LHCN-M2 (cell line): Measurements from ENCODE around the gene CACTIN. TPM values are rescaled to one million over a fixed set of nuclear protein-coding genes. Genes with fewer than 3 reads are reported as not detected.

Source experiments
- DNase-seq: peaks from one replicate; pipeline ENCODE4 v3.0.0-alpha.2; 2012; ENCODE audit warnings: low read depth
- total RNA-seq: library from RNA; depleted of rRNA; stranded (reverse); fragments of >200 nt; gene quantifications from 2 replicates; pipeline ENCODE4 v1.2.3, GENCODE V29; 2014

CACTIN gene
- total RNA-seq, 1 experiment from 2014 or later, result 32.3 TPM

- no peak for DNase-seq
These were observed 15.6 kb downstream of the CACTIN start for GRCh38 chr19:3610745-3611717.

GRCh38 chr19:3609779-3610719, 16.5 kb downstream of the CACTIN start:
- DNase-seq, result no peak

GRCh38 chr19:3608750-3609322, 17.8 kb downstream of the CACTIN start:
- peak; percentile 15 for DNase-seq

- DNase-seq, result no peak
These were observed 18.4 kb downstream of the CACTIN start for GRCh38 chr19:3608079-3608641.

- no peak for DNase-seq
These were observed 19.1 kb downstream of the CACTIN start for GRCh38 chr19:3607303-3608078.

- peak; percentile 31 for DNase-seq
These were observed 19.8 kb downstream of the CACTIN start, which contains the start of gene TBXA2R for GRCh38 chr19:3606690-3607289. Gene TBXA2R, minus strand, starts transcription at chr19:3606875. Its CDS starts 6,241 bp downstream, at chr19:3600634.

- DNase-seq, result no peak
These were observed 20.4 kb downstream of the CACTIN start for GRCh38 chr19:3606174-3606689.

- DNase-seq, result no peak
These were observed 20.8 kb downstream of the CACTIN start for GRCh38 chr19:3605770-3606169.

- no peak for DNase-seq
These were observed 21.2 kb downstream of the CACTIN start for GRCh38 chr19:3605361-3605760.

- DNase-seq, result no peak
These were observed 21.6 kb downstream of the CACTIN start for GRCh38 chr19:3604987-3605343.

- no peak for DNase-seq
These were observed 22.2 kb downstream of the CACTIN start for GRCh38 chr19:3604227-3604986.

GRCh38 chr19:3603121-3603811, 23.3 kb downstream of the CACTIN start:
- DNase-seq, result no peak

GRCh38 chr19:3601021-3601420, 25.6 kb downstream of the CACTIN start:
- no peak for DNase-seq

GRCh38 chr19:3599776-3600187, 26.8 kb downstream of the CACTIN start:
- DNase-seq, result no peak

GRCh38 chr19:3595521-3596061, 31.0 kb downstream of the CACTIN start:
- DNase-seq, result no peak

GRCh38 chr19:3593156-3593555, 33.4 kb downstream of the CACTIN start:
- no peak for DNase-seq

- no peak for DNase-seq
These were observed 34.5 kb downstream of the CACTIN start for GRCh38 chr19:3591876-3592613.
